Osteoblast (primary cell): Measurements from ENCODE around the gene ASXL3. TPM values are rescaled to one million over a fixed set of nuclear protein-coding genes. Genes with fewer than 3 reads are reported as not detected.

Experiments
- DNase-seq: peaks from one replicate; pipeline ENCODE4 v3.0.0; 2011; ENCODE audit warnings: low spot score, mixed read lengths; ENCODE audit not compliant: insufficient read length; ENCODE audit errors: missing footprints
- H2AFZ ChIP-seq: 2 replicates; pipeline ENCODE4 v1.6.0; 2011; ENCODE audit warnings: mild to moderate bottlenecking, low read length
- H3K27ac ChIP-seq: 2 replicates; pipeline ENCODE4 v1.5.1; 2011; ENCODE audit warnings: mild to moderate bottlenecking, low read depth, low read length, moderate library complexity
- H3K27me3 ChIP-seq: 2 replicates; pipeline ENCODE4 v1.6.0; 2012; ENCODE audit warnings: mild to moderate bottlenecking, control low read depth, inconsistent platforms, low read length, moderate library complexity; ENCODE audit not compliant: insufficient read depth
- H3K36me3 ChIP-seq: 2 replicates; pipeline ENCODE4 v1.5.1; 2011; ENCODE audit warnings: mild to moderate bottlenecking, low read length, control low read depth, moderate library complexity; ENCODE audit not compliant: insufficient read depth
- H3K4me1 ChIP-seq: 2 replicates; pipeline ENCODE4 v1.5.1; 2011; ENCODE audit warnings: mild to moderate bottlenecking, low read length, control low read depth, moderate library complexity; ENCODE audit not compliant: insufficient read depth
- H3K4me2 ChIP-seq: 2 replicates; pipeline ENCODE4 v1.6.0; 2011; ENCODE audit warnings: mild to moderate bottlenecking, low read length; ENCODE audit not compliant: insufficient read depth
- H3K4me3 ChIP-seq: fragments of 200-600 bp; sonication (generic); 3 replicates; pipeline ENCODE4 v1.5.1; 2012; ENCODE audit warnings: mild to moderate bottlenecking, low read length, inconsistent platforms; ENCODE audit not compliant: insufficient read depth
- H3K79me2 ChIP-seq: 2 replicates; pipeline ENCODE4 v1.6.0; 2012; ENCODE audit warnings: mild to moderate bottlenecking, low read length, control low read depth, inconsistent platforms; ENCODE audit not compliant: insufficient read depth
- H3K9me3 ChIP-seq: 2 replicates; pipeline ENCODE4 v1.5.1; 2011; ENCODE audit warnings: low read depth, low read length, control low read depth
- H4K20me1 ChIP-seq: 2 replicates; pipeline ENCODE4 v1.6.0; 2012; ENCODE audit warnings: mild to moderate bottlenecking, low read length, control low read depth; ENCODE audit not compliant: insufficient read depth
- CTCF ChIP-seq: IDR thresholded peaks from 2 replicates; pipeline ENCODE4 v1.5.1; 2011; ENCODE audit warnings: mild to moderate bottlenecking, low read depth, low read length, moderate library complexity; ENCODE audit errors: extremely low read depth
- total RNA-seq: library from RNA; depleted of rRNA; stranded (reverse); fragments of >200 nt; gene quantifications from 2 replicates; pipeline ENCODE4 v1.2.3, GENCODE V29; 2012

ASXL3 gene
- total RNA-seq, 1 donor = not detected

GRCh38 chr18:33540392-33540791 is 37.6 kb upstream of the ASXL3 start:
- no peaks in the 10 kb centered on the region for H3K27me3 ChIP-seq
- H3K9me3 ChIP-seq = no peaks in the 10 kb centered on the region
- DNase-seq = no peak
- no peak for TF ChIP-seq CTCF
- no peak overlapping the region for H2AFZ ChIP-seq
- H3K27ac ChIP-seq = no peak overlapping the region
- H3K79me2 ChIP-seq = no peaks in the 10 kb centered on the region
- H3K4me1 ChIP-seq = no peaks in the 10 kb centered on the region
- no peak overlapping the region for H3K4me2 ChIP-seq
- no peak overlapping the region for H3K4me3 ChIP-seq
- no peaks in the 10 kb centered on the region for H3K36me3 ChIP-seq
- no peaks in the 10 kb centered on the region for H4K20me1 ChIP-seq

DNA sequence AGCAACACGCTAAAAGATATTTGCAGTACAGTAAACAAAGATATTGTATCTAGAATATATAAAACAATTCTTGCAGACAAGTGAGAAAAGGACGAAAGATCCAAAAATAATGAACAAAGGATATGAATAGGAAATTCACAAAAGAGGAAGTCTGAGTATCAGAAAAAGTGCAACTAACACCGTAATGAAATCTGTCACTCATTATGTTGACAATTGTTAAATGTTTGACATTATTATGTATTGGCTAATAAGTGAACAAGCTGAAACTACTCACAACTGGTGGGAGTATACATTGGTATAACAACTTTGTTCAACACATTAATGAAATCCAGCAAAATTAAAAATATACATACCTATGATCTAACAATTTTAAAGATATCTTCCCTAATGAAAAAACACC is 36.7 kb upstream of the ASXL3 start:
- Histone ChIP-seq H3K4me3 (no peak overlapping the region), H3K27me3 (no peaks in the 10 kb centered on the region), H3K4me2 (no peak overlapping the region), H2AFZ (no peak overlapping the region), H3K27ac (no peak overlapping the region), H3K36me3 (no peaks in the 10 kb centered on the region), H4K20me1 (no peaks in the 10 kb centered on the region), H3K4me1 (no peaks in the 10 kb centered on the region), H3K79me2 (no peaks in the 10 kb centered on the region), H3K9me3 (no peaks in the 10 kb centered on the region)
- no peak for TF ChIP-seq CTCF
- no peak for DNase-seq

GRCh38 chr18:33556846-33557245 is 21.2 kb upstream of the ASXL3 start:
- no peak for DNase-seq

DNA sequence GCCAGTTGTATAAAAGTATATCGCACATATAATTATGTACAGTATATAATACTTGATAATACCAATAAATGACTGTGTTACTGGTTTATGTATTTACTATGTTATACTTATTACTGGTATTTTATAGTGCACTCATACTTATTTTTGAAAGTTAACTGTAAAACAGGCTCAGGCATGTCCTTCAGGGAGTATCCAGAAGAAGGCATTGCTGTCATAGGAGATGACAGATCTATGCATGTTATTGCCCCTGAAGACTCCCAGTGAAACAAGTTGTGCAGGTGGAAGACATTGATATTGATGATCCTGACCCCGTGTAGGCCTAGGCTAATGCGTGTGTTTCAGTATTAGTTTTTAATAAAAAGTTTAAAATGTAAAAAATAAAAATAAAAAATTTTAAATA is 20.3 kb upstream of the ASXL3 start:
- no peak overlapping the region for H2AFZ ChIP-seq
- no peaks in the 10 kb centered on the region for H3K36me3 ChIP-seq
- H3K27ac ChIP-seq = no peak overlapping the region
- no peaks in the 10 kb centered on the region for H4K20me1 ChIP-seq
- no peaks in the 10 kb centered on the region for H3K27me3 ChIP-seq
- H3K4me1 ChIP-seq = no peaks in the 10 kb centered on the region
- DNase-seq = no peak
- H3K4me2 ChIP-seq = no peak overlapping the region
- no peaks in the 10 kb centered on the region for H3K79me2 ChIP-seq
- no peaks in the 10 kb centered on the region for H3K9me3 ChIP-seq
- H3K4me3 ChIP-seq = no peak overlapping the region
- no peak for TF ChIP-seq CTCF

More at GRCh38 chr18:33556846-33557245, 21.2 kb upstream of the ASXL3 start:
- H3K4me3 ChIP-seq = no peak overlapping the region
- no peak for TF ChIP-seq CTCF
- H3K27ac ChIP-seq = no peak overlapping the region
- no peaks in the 10 kb centered on the region for H3K27me3 ChIP-seq
- no peaks in the 10 kb centered on the region for H4K20me1 ChIP-seq
- no peaks in the 10 kb centered on the region for H3K9me3 ChIP-seq
- no peaks in the 10 kb centered on the region for H3K79me2 ChIP-seq
- H2AFZ ChIP-seq = no peak overlapping the region
- no peak overlapping the region for H3K4me2 ChIP-seq
- H3K4me1 ChIP-seq = no peaks in the 10 kb centered on the region
- H3K36me3 ChIP-seq = no peaks in the 10 kb centered on the region
